ENCODE results near the gene PEX1. TPM values are rescaled to one million over a fixed set of nuclear protein-coding genes. Genes with fewer than 3 reads are reported as not detected.

PEX1 gene
- total and polyA plus RNA-seq, 9 of the 15 experiments (the other 6 are each of a cell fraction or from before 2014, with no cell fraction given) = 9.4 to 32.2 (median 19.9) TPM

- TF ChIP-seq CBFA2T3 (IDR thresholded peaks at IDR 0.05) (no peak), ELK3 (CRISPR knock-in tag; IDR thresholded peaks at IDR 0.05) (no peak), GMEB1 (CRISPR knock-in tag; IDR thresholded peaks at IDR 0.05) (no peak), BHLHE40 (IDR thresholded peaks at IDR 0.05; ENCODE audit: low read length) (no peak), CTBP1 (IDR thresholded peaks at IDR 0.05; ENCODE audit: borderline replicate concordance) (no peak), ZFP1 (CRISPR knock-in tag; IDR thresholded peaks at IDR 0.05) (no peak), ZNF324 (CRISPR knock-in tag; IDR thresholded peaks at IDR 0.05) (no peak), ZNF518B (CRISPR knock-in tag; IDR thresholded peaks at IDR 0.05) (no peak), ZNF57 (CRISPR knock-in tag; IDR thresholded peaks at IDR 0.05) (no peak), ZNF766 (CRISPR knock-in tag; conservative IDR thresholded peaks at IDR 0.05) (peak; percentile 25; the same call in 1 of the 2 replicates), ZFX (CRISPR knock-in tag; IDR thresholded peaks at IDR 0.05) (no peak), USF1 (CRISPR knock-in tag; IDR thresholded peaks at IDR 0.05) (no peak), LARP7 (IDR thresholded peaks at IDR 0.05) (no peak), ETS2 (tag; IDR thresholded peaks at IDR 0.05; ENCODE audit: borderline replicate concordance, poor library complexity, severe bottlenecking) (no peak), RBBP5 (IDR thresholded peaks at IDR 0.05; ENCODE audit: borderline replicate concordance, insufficient read depth, low read length, poor library complexity, severe bottlenecking) (no peak), ZNF512 (tag; IDR thresholded peaks at IDR 0.05) (no peak), CCAR2 (IDR thresholded peaks at IDR 0.05; ENCODE audit: low read depth, low read length) (no peak), C11orf30 (IDR thresholded peaks at IDR 0.05; ENCODE audit: low read depth) (no peak), KDM4B (IDR thresholded peaks at IDR 0.05; ENCODE audit: borderline replicate concordance in 2 of 2, low read depth in 1 of 2) (no peak), RFX1 (IDR thresholded peaks at IDR 0.05) (no peak), RHOXF2B (CRISPR knock-in tag; conservative IDR thresholded peaks at IDR 0.05) (no peak), POLR2G (IDR thresholded peaks at IDR 0.05; ENCODE audit: low read depth, low read length) (no peak)
Observed at GRCh38 chr7:92448205-92448747, 80.0 kb downstream of the PEX1 start (continued).

Measured in K562 (cell line).